Measurements from ENCODE around the gene ATXN1.
"Not testable (repeated sequence)": the region's sequence is repeated elsewhere in the genome, so short reads cannot be mapped to it uniquely, and the experiment has no call there.

The ATXN1 gene

DNA sequence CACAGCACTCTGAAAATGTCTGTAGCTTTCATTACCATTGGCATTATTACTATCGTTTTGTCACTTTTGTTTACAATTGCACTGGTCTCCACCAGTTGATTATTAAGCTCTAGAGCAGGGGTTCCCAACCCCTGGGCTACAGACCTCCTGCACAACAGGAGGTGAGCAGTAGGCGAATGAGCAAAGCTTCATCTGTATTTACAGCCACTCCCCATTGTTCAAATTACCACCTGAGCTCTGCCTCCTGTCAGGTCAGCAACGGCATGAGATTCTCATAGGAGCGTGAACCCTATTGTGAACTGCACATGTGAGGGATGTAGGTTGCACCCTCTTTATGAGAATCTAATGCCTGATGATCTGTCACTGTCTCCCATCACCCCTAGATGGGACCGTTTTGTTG lies 126.4 kb downstream of the ATXN1 start:
- Mint-ChIP-seq H3K36me3 (ENCODE audit: low read depth) (peaks cover 4% of the 10 kb centered on the region), H3K4me1 (peaks cover 18% of the 10 kb centered on the region), H3K9me3 (peaks cover 5% of the 10 kb centered on the region), H3K27ac (no peak overlapping the region), H3K27me3 (ENCODE audit: low read depth, poor library complexity) (peaks cover 10% of the 10 kb centered on the region), H3K4me3 (no peak overlapping the region)
- TF ChIP-seq, protein P1, sequence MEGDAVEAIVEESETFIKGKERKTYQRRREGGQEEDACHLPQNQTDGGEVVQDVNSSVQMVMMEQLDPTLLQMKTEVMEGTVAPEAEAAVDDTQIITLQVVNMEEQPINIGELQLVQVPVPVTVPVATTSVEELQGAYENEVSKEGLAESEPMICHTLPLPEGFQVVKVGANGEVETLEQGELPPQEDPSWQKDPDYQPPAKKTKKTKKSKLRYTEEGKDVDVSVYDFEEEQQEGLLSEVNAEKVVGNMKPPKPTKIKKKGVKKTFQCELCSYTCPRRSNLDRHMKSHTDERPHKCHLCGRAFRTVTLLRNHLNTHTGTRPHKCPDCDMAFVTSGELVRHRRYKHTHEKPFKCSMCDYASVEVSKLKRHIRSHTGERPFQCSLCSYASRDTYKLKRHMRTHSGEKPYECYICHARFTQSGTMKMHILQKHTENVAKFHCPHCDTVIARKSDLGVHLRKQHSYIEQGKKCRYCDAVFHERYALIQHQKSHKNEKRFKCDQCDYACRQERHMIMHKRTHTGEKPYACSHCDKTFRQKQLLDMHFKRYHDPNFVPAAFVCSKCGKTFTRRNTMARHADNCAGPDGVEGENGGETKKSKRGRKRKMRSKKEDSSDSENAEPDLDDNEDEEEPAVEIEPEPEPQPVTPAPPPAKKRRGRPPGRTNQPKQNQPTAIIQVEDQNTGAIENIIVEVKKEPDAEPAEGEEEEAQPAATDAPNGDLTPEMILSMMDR (IDR thresholded peaks at IDR 0.05) = no peak
- DNase-seq = no peak

DNA sequence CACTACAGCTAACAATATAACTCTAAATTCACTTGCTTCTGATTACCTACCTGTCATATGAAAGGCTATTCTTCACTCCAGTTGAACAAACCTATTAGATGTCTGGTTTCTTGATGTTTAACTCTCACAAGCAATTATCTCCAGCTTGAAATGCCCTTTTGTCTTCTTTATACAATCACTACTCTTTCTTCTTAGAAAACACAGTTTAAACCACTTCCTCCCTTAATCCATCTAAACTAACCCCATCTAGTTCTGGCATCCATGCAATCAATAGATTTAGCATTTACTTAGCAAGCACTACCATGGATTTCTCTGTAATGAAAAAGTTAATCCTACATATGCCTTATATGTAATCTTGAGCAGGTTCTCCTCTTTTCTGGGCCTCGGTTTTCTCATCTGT lies 127.3 kb downstream of the ATXN1 start:
- H3K36me3 Mint-ChIP-seq (ENCODE audit: low read depth) = peaks cover 4% of the 10 kb centered on the region

DNA sequence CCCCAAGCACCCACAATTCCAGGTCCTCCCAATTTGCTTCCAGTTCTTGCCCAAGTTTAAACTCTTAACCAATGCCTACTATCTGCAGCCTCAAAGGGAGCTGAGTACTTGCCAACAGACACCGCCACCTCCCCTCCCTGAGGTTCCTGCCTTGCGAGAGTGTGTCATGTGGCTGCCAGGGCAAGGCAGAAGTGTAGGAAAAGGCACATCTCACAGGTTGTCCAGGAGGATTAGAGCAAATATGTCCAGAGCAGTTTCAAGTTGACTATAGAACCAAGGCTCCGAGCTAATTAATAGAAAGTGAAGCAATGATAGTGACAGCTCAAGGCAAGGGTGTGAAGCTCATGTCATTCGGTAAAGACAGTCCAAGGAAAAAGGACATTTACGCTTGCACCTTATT lies 127.8 kb downstream of the ATXN1 start:
- Mint-ChIP-seq H3K27me3 (ENCODE audit: low read depth, poor library complexity) (peaks cover 10% of the 10 kb centered on the region), H3K27ac (no peak overlapping the region), H3K4me3 (no peak overlapping the region), H3K9me3 (peaks cover 13% of the 10 kb centered on the region), H3K4me1 (peaks cover 18% of the 10 kb centered on the region), H3K36me3 (ENCODE audit: low read depth) (peaks cover 4% of the 10 kb centered on the region)
- TF ChIP-seq, protein P1 (IDR thresholded peaks at IDR 0.05) = no peak
- DNase-seq = no peak

More for the DNA sequence above, 127.3 kb downstream of the ATXN1 start:
- TF ChIP-seq, protein P1 (IDR thresholded peaks at IDR 0.05) = no peak
- no peak overlapping the region for H3K4me3 Mint-ChIP-seq
- H3K4me1 Mint-ChIP-seq = peaks cover 18% of the 10 kb centered on the region
- H3K27ac Mint-ChIP-seq = no peak overlapping the region
- H3K9me3 Mint-ChIP-seq = peaks cover 8% of the 10 kb centered on the region
- peaks cover 10% of the 10 kb centered on the region for H3K27me3 Mint-ChIP-seq (ENCODE audit: low read depth, poor library complexity)
- no peak for DNase-seq

GRCh38 chr6:16632101-16632500 lies 129.2 kb downstream of the ATXN1 start:
- Mint-ChIP-seq H3K4me1 (peaks cover 18% of the 10 kb centered on the region), H3K4me3 (no peak overlapping the region), H3K27me3 (ENCODE audit: low read depth, poor library complexity) (peaks cover 10% of the 10 kb centered on the region), H3K9me3 (peaks cover 14% of the 10 kb centered on the region), H3K27ac (no peak overlapping the region), H3K36me3 (ENCODE audit: low read depth) (peaks cover 4% of the 10 kb centered on the region)
- TF ChIP-seq, protein P1 (IDR thresholded peaks at IDR 0.05) = no peak
- no peak for DNase-seq

GRCh38 chr6:16630026-16630643 lies 131.1 kb downstream of the ATXN1 start:
- Mint-ChIP-seq H3K4me1 (peaks cover 5% of the 10 kb centered on the region), H3K4me3 (no peak overlapping the region), H3K9me3 (peaks cover 9% of the 10 kb centered on the region), H3K27ac (no peak overlapping the region), H3K36me3 (ENCODE audit: low read depth) (peaks cover 4% of the 10 kb centered on the region), H3K27me3 (ENCODE audit: low read depth, poor library complexity) (peaks cover 10% of the 10 kb centered on the region)
- TF ChIP-seq, protein P1 (IDR thresholded peaks at IDR 0.05) = no peak
- DNase-seq = no peak

GRCh38 chr6:16628580-16628979 lies 132.7 kb downstream of the ATXN1 start:
- not testable (repeated sequence) for H3K27ac Mint-ChIP-seq; DNase-seq; H3K4me3 Mint-ChIP-seq; H3K9me3 Mint-ChIP-seq; H3K36me3 Mint-ChIP-seq (ENCODE audit: low read depth); H3K4me1 Mint-ChIP-seq
- peaks cover 10% of the 10 kb centered on the region for H3K27me3 Mint-ChIP-seq (ENCODE audit: low read depth, poor library complexity)
